Cerebellar nuclear complex (tissue), 1 donor: ENCODE results near the gene FGF21.
A peak's percentile ranks its signal among the peaks of the same experiment; 100 is the strongest.
"Not testable (repeated sequence)": the region's sequence is repeated elsewhere in the genome, so short reads cannot be mapped to it uniquely, and the experiment has no call there.

Source experiments
- DNase-seq, 2 experiments: peaks; one replicate each; lab custom pipeline; 2025; lab: John Stamatoyannopoulos, UW

FGF21 gene, protein sequence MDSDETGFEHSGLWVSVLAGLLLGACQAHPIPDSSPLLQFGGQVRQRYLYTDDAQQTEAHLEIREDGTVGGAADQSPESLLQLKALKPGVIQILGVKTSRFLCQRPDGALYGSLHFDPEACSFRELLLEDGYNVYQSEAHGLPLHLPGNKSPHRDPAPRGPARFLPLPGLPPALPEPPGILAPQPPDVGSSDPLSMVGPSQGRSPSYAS

GRCh38 chr19:48755084-48755641 is at the start of gene FGF21:
Gene FGF21, plus strand, starts transcription at chr19:48755524. Its CDS starts 713 bp downstream, at chr19:48756237.
- DNase-seq = no peak

GRCh38 chr19:48708471-48708870 is 46.9 kb upstream of the FGF21 start:
- DNase-seq = no peak

DNA sequence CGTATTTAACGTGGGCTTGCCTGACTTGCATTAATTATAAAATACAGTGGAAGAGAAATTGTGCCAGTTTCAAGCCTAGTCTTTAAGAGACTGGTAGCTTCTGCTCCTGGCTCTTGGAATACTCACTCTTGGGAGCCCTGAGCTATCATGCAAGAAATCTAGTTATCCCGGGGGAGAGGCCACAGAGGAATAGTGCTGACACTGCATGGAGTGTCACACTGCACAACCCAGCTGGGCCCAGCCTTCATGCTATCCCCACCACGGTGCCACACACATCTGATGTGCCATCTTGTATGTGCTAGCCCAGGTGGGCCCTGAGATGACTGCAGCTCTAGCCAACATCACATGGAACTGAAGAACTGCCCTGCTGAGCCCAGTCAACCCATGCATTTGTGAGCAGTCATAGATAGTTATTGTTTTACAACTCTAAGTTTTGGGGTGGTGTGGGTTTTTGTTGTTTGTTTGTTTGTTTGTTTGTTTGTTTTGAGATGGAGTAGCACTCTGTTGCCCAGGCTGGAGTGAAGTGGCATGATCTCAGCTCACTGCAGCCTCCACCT is 44.1 kb upstream of the FGF21 start:
- DNase-seq = no peak

GRCh38 chr19:48713041-48713863 is 42.1 kb upstream of the FGF21 start:
- no peak for DNase-seq

DNA sequence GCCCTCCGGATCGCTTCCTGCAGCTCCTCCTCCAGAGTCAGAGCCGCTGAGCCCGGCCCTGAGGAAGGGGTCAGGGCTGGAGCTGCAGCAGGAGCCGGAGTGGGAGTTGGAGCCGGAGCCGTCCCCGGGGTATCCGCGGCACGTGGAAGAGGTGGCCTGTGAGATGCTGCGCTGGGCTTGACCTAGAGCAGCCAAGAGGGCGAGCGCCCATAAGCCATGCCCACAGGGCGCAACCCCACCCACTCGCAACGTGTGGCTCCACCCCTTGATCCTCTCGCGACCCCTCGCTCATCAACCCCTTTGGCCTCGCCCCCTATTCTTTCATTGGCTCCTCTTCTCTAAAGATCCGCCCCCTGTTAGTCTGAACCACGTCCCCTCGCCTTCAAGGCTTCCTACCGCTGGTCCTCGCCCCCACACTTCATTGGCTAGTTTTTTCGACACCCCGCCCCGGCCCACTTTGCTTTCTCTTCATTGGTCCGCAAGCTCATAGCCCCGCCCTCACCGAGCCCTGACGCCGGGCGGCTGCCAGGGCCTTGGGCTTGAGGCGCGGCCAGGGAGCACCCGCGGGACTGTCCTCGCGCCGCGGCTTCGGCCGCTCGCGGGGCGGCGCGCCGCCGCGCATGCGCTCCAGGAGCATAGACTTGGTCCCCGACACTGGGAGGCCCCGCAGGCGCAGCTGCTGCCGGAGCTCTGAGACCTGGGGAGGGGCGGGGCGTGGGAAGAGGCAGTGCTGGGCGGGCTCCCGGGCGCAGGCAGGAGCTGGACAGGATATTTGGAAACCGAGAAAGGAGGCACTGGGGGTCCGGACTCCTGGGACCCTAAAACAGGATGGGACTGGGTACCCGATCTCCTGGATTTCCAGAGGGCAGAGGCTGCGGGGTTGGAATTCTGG is 41.2 kb upstream of the FGF21 start:
- peak; percentile 95 to 97 for DNase-seq

DNA sequence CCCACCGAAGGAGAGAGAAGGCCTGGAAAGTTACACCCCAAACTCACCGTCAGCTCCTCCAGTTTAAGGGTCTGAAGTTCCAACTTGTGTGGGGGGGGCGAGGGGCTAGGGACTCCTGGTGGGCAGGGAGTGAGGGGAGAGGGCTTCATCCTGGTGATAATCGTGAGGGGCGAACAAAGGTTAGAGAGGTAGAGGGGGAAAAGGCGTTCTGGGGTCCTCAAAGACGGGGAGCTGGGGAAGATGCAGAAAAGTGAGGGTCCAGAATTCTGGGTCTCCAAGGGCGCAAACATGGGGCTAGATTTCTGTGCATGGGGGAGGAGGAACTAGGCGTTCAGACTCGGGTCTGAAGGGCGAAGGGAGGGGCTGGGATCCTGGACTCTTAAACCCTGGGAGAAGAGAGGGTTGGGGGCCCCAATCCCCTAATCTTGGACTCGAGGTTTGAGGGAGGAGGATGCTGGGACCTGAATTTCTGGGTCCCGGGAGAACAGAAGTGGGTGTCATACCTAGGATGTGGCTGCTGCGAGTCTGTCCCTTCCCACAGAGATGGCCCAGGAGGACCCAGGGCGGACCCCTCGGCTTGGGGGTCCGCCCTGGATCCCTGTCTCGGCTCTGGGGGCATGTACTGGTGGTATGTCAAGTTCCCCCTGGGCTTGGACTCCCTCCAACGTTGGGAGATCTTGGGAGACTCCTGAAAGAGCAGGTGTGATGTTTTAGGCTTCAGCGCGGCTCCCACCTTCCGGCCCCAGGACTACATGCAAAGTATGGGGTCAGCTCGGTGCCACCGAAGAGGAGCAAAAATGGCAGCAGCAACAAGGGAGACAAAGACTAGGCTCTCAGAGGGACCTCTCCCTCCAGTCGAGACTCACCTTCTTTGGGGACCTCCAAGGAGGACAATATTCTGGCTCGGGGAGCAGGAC is 40.3 kb upstream of the FGF21 start:
- DNase-seq = no peak

- no peak for DNase-seq
These were observed 39.6 kb upstream of the FGF21 start for GRCh38 chr19:48715681-48716171.

- DNase-seq = peak in 1 of 2 experiments; percentile 46
These were observed 38.6 kb upstream of the FGF21 start for GRCh38 chr19:48716562-48717291.

DNA sequence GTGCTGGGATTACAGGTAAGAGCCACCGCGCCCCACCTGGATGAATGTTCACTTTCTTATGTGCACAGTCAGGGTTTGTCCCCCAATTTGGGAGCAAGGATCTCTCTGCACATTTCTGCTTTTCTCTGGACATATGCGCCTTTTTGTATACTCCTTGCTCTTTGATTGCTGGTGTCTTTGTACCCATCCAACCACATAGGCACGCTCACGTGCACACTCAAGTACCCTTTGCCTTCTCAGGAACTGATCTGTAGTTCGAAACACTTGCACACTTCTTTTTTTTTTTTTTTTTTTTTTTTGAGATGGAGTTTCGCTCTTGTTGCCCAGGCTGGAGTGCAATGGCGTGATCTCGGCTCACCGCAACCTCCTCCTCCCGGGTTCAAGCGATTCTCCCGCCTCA is 37.2 kb upstream of the FGF21 start:
- not testable (repeated sequence) for DNase-seq

- DNase-seq = no peak
These were observed 36.6 kb upstream of the FGF21 start for GRCh38 chr19:48718711-48719231.

GRCh38 chr19:48719263-48720171 is 35.8 kb upstream of the FGF21 start, which contains the start of gene MAMSTR:
Gene MAMSTR, minus strand, starts transcription at chr19:48719725. Its CDS starts 694 bp downstream, at chr19:48719031.
- no peak for DNase-seq

DNA sequence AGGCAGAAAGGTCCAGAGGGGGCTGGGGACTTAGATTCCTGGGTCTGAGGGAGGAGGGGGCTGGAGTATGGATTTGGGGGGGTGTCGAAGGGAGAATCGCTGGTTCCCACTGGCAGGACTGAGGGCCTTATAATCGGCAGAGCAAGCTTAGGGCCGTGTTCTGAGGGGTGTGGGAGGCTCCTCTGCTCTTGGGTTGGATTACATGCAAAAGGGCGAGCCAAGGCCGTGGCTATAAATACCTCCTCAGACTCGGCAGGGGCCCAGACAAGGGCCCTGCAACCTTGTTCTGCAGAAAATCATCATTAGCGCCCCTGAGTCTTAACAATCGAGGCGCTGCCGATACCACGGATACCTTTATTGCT is 35.1 kb upstream of the FGF21 start:
- DNase-seq = no peak

- peak; percentile 89 to 99 for DNase-seq
These were observed 34.6 kb upstream of the FGF21 start for GRCh38 chr19:48720613-48721296.

DNA sequence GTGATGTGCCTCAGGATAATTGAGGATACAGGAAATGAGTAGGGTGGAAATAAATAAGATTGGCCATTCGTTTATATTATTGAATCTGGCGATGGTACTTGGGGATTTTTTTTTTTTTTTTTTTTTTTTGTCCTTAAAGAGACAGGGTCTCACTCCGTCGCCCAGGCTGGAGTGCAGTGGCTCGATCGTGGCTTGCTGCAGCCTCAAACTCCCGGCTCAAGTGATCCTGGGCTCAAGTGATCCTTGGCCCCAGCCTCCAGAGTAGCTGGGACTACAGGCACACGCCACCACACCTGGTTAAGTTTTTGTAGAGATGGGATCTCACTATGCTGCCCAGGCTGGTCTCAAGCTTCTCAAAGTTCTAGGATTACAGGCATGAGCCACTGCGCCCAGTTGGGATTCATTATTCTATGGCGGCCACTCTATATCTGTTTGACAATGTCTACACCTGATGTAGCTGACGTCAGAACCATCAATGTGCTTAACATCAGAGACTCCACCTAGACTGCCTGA is 33.1 kb upstream of the FGF21 start:
- no peak for DNase-seq

GRCh38 chr19:48724796-48725753 is 30.2 kb upstream of the FGF21 start:
- no peak for DNase-seq

- no peak for DNase-seq
These were observed 28.8 kb upstream of the FGF21 start for GRCh38 chr19:48726556-48726955.
